HepG2 (cell line): ENCODE data around the gene FAM114A2. TPM values are rescaled to one million over a fixed set of nuclear protein-coding genes. Genes with fewer than 3 reads are reported as not detected.

Experiments
- ATAC-seq: fragments of 200-7000 bp; cut with Tn5 transposase; 3 replicates; pipeline ENCODE4 v1.9.1; 2020; ENCODE audit warnings: mild to moderate bottlenecking, moderate library complexity
- BruUV-seq: library from RNA; stranded (reverse); fragments of 400-500 nt; replicated peaks from 2 replicates; lab custom pipeline; 2021; lab: Mats Ljungman, UMichigan
- CTCF ChIA-PET: fragments of 300-600 bp; formaldehyde crosslinking; extraction: SDS; loops from one replicate; lab custom pipeline; 2021; ENCODE audit warnings: low total read pairs, inconsistent platforms, low intra/inter-chr PET ratio; lab: Yijun Ruan, JAX
- POLR2A ChIA-PET: fragments of 350-600 bp; sonication (Branson Sonifier 250); formaldehyde crosslinking; loops from one replicate; lab custom pipeline; 2020; ENCODE audit warnings: antibody characterized with exemption, inconsistent platforms; lab: Yijun Ruan, JAX
- DNase-seq: peaks from one replicate; pipeline ENCODE4 v3.0.0-alpha.2; 2015; ENCODE audit warnings: low spot score
- FAIRE-seq: peaks from 3 replicates; lab custom pipeline; 2011; peaks lifted over from hg19 to GRCh38; lab: Jason Lieb, UNC
- H2AFZ ChIP-seq: one replicate; pipeline ENCODE4 v1.6.1; 2011; ENCODE audit warnings: low read length, inconsistent platforms
- H3K27ac ChIP-seq: fragments of 300-600 bp; 3 replicates; pipeline ENCODE4 v1.8.0; 2011; ENCODE audit warnings: mixed run types, mild to moderate bottlenecking, mixed read lengths, low read length, inconsistent platforms; ENCODE audit not compliant: insufficient read depth; ENCODE audit errors: extremely low read length
- H3K27me3 ChIP-seq, 2 experiments: fragments of 200-600 bp in 1 of 2; 2 replicates in 1 of 2; 3 replicates in 1 of 2; pipeline versions ENCODE4 v1.6.0 to v1.8.0; 2011; ENCODE audit warnings: low read length in 2 of 2, mild to moderate bottlenecking in 2 of 2, moderate library complexity in 2 of 2, inconsistent platforms in 1 of 2; ENCODE audit not compliant: insufficient read depth in 2 of 2, control insufficient read depth in 1 of 2
- H3K36me3 ChIP-seq, 2 experiments: fragments of 200-600 bp in 1 of 2; replicated peaks in 1 of 2; 2 replicates in 1 of 2; 3 replicates in 1 of 2; pipeline versions ENCODE4 v1.5.1 to v1.8.0; 2011; ENCODE audit warnings: low read length in 2 of 2, inconsistent platforms in 1 of 2; ENCODE audit not compliant: insufficient read depth in 2 of 2, control insufficient read depth in 1 of 2
- H3K4me1 ChIP-seq: 2 replicates; pipeline ENCODE4 v1.5.1; 2012; ENCODE audit warnings: low read length, inconsistent platforms; ENCODE audit not compliant: insufficient read depth
- H3K4me2 ChIP-seq: 2 replicates; pipeline ENCODE4 v1.6.0; 2011; ENCODE audit warnings: low read depth, low read length, inconsistent platforms
- H3K4me3 ChIP-seq, 3 experiments: fragments of 200-600 bp in 1 of 3; sonication (generic), shearing (Covaris generic) in 1 of 3; replicated peaks in 1 of 3; 2 replicates each; pipeline ENCODE4 v1.5.1; 2011 to 2016; ENCODE audit warnings: low read length in 3 of 3, inconsistent platforms in 2 of 3, low read depth in 2 of 3, mild to moderate bottlenecking in 2 of 3, control low read depth in 1 of 3, mixed read lengths in 1 of 3; ENCODE audit not compliant: insufficient read depth in 1 of 3
- H3K79me2 ChIP-seq: one replicate; pipeline ENCODE4 v1.6.1; 2011; ENCODE audit warnings: low read length, inconsistent platforms; ENCODE audit not compliant: insufficient read depth
- H3K9ac ChIP-seq: 2 replicates; pipeline ENCODE4 v1.6.0; 2011; ENCODE audit warnings: mild to moderate bottlenecking, low read depth, low read length, inconsistent platforms; ENCODE audit not compliant: insufficient read depth
- H3K9me3 ChIP-seq: 2 replicates; pipeline ENCODE4 v1.5.1; 2012; ENCODE audit warnings: mild to moderate bottlenecking, low read length
- H4K20me1 ChIP-seq: 2 replicates; pipeline ENCODE4 v1.6.0; 2011; ENCODE audit warnings: inconsistent platforms, mild to moderate bottlenecking, low read length, moderate library complexity; ENCODE audit not compliant: insufficient read depth
- DNMT1 ChIP-seq: sonication (generic); formaldehyde crosslinking; IDR thresholded peaks from 2 replicates; pipeline ENCODE4 v1.5.1; 2020; ENCODE audit warnings: mild to moderate bottlenecking, missing genetic modification reagents
- GPN1 ChIP-seq: sonication (generic); formaldehyde crosslinking; IDR thresholded peaks from 2 replicates; pipeline ENCODE4 v1.5.1; 2020; ENCODE audit warnings: missing genetic modification reagents, borderline replicate concordance
- KDM6A ChIP-seq: IDR thresholded peaks from 2 replicates; pipeline ENCODE4 v1.6.1; 2016; ENCODE audit warnings: low read depth
- MAFF ChIP-seq: IDR thresholded peaks from 2 replicates; pipeline ENCODE4 v1.6.1; 2011; ENCODE audit warnings: low read depth, low read length, improper control_type of control experiment
- MAFK ChIP-seq, 2 experiments: IDR thresholded peaks in 1 of 2; conservative IDR thresholded peaks in 1 of 2; 2 replicates each; pipeline ENCODE4 v1.6.1; 2011; ENCODE audit warnings: improper control_type of control experiment in 2 of 2, low read length in 2 of 2
- MLX ChIP-seq: IDR thresholded peaks from 2 replicates; pipeline ENCODE4 v1.6.1; 2016
- MYC ChIP-seq: sonication (generic); formaldehyde crosslinking; IDR thresholded peaks from 2 replicates; pipeline ENCODE4 v1.9.0; 2021; ENCODE audit warnings: missing genetic modification reagents, borderline replicate concordance
- PRDM15 ChIP-seq: sonication (generic); formaldehyde crosslinking; IDR thresholded peaks from 2 replicates; pipeline ENCODE4 v1.4.0; 2020; ENCODE audit warnings: missing genetic modification reagents
- ZNF30 ChIP-seq: sonication (generic); formaldehyde crosslinking; IDR thresholded peaks from 2 replicates; pipeline ENCODE4 v1.5.0; 2020; ENCODE audit warnings: mild to moderate bottlenecking, missing genetic modification reagents
- ZNF556 ChIP-seq: sonication (generic); formaldehyde crosslinking; IDR thresholded peaks from 2 replicates; pipeline ENCODE4 v1.4.0; 2020; ENCODE audit warnings: mild to moderate bottlenecking, missing genetic modification reagents, borderline replicate concordance
- ZSCAN25 ChIP-seq: sonication (generic); formaldehyde crosslinking; IDR thresholded peaks from 2 replicates; pipeline ENCODE4 v1.8.0; 2022; ENCODE audit warnings: mild to moderate bottlenecking, missing genetic modification reagents
- WGBS: methylation state at CpG from one replicate; pipeline ENCODE4 v1.1.6; 2017; ENCODE audit warnings: low lambda C conversion rate; 5-methylcytosine and 5-hydroxymethylcytosine counted together
- in situ Hi-C: cut with HindIII; loops from 2 replicates; pipeline ENCODE4 v1.10.0; 2017; ENCODE audit warnings: low pct_unique_long_range_greater_than_20kb; ENCODE audit not compliant: extremely low pct_ligation_motif_present
- intact Hi-C: fragments of 100-400 bp; cut with micrococcal nuclease; formaldehyde crosslinking; loops from one replicate; pipeline ENCODE4 v1.10.0; 2022; ENCODE audit not compliant: unreplicated experiment
- polyA plus RNA-seq, 8 experiments: library from polyadenylated mRNA; depleted of rRNA in 3 of 8; stranded (reverse) in 7 of 8; unstranded in 1 of 8; fragments of >200 nt; fragmentation: Illumina TruSeq in 4 of 8; extraction: Trizol in 4 of 8; gene quantifications; 2 replicates each; pipeline versions ENCODE4 v1.2.1 to v1.2.3, GENCODE V29; 2011 to 2016; ENCODE audit warnings: low read depth in 4 of 8, missing spikeins in 1 of 8, mixed read lengths in 1 of 8; ENCODE audit not compliant: insufficient read depth in 1 of 8
- total RNA-seq, 5 experiments: library from RNA; depleted of rRNA; stranded (reverse); fragments of >200 nt; fragmentation: Illumina TruSeq; extraction: Trizol; gene quantifications; 2 replicates each; pipeline ENCODE4 v1.2.3, GENCODE V29; 2016; ENCODE audit warnings: low read depth in 1 of 5
- TF ChIP-seq, protein P1 (sequence below): sonication (generic); formaldehyde crosslinking; IDR thresholded peaks from 2 replicates; pipeline ENCODE4 v1.4.0; 2020; ENCODE audit warnings: missing genetic modification reagents

FAM114A2 gene
- total and polyA plus RNA-seq, 2 of the 13 experiments (the other 11 are each of a cell fraction or from before 2014, with no cell fraction given) = 6.9 to 11.4 TPM

GRCh38 chr5:153972240-153972639 is 66.5 kb downstream of the FAM114A2 start:
- in situ Hi-C loops (loop anchor here (10.0 kb wide), 2 partner anchors 203 to 653 kb away; no protein-coding TSS in a partner anchor), intact Hi-C loops (loop anchor here (5.0 to 10.0 kb wide), 2 partner anchors 225 to 633 kb away; no protein-coding TSS in a partner anchor)
- no peak overlapping the region for H3K27ac ChIP-seq
- H3K27me3 ChIP-seq = peaks cover 2 to 12% of the 10 kb centered on the region in 2 experiments; a peak in 4 of 5 replicates
- no peak for DNase-seq
- no TSS peak for BruUV-seq
- H3K4me1 ChIP-seq = no peaks in the 10 kb centered on the region
- no peak overlapping the region for H3K4me3 ChIP-seq
- TF ChIP-seq ZNF556 = no peak
- TF ChIP-seq PRDM15 (CRISPR knock-in tag) = no peak
- no peak for TF ChIP-seq ZSCAN25 (CRISPR knock-in tag)
- no peak for TF ChIP-seq MYC
- TF ChIP-seq MLX (CRISPR knock-in tag) = no peak
- peak; percentile 21 to 56; a peak in 3 of 4 replicates for TF ChIP-seq MAFK (conservative IDR thresholded peaks at IDR 0.05 in 1 of 2, IDR thresholded peaks at IDR 0.05 in 1 of 2; ENCODE audit: low read length in 2 of 2)
- no peak for TF ChIP-seq KDM6A
- peak; percentile 27; the same call in 1 of the 2 replicates for TF ChIP-seq MAFF
- no peak for TF ChIP-seq ZNF30 (CRISPR knock-in tag)
- TF ChIP-seq, protein P1, sequence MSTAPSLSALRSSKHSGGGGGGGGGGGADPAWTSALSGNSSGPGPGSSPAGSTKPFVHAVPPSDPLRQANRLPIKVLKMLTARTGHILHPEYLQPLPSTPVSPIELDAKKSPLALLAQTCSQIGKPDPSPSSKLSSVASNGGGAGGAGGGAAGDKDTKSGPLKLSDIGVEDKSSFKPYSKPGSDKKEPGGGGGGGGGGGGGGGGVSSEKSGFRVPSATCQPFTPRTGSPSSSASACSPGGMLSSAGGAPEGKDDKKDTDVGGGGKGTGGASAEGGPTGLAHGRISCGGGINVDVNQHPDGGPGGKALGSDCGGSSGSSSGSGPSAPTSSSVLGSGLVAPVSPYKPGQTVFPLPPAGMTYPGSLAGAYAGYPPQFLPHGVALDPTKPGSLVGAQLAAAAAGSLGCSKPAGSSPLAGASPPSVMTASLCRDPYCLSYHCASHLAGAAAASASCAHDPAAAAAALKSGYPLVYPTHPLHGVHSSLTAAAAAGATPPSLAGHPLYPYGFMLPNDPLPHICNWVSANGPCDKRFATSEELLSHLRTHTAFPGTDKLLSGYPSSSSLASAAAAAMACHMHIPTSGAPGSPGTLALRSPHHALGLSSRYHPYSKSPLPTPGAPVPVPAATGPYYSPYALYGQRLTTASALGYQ (CRISPR knock-in tag) = no peak
- no peak for TF ChIP-seq GPN1
- no peak for TF ChIP-seq DNMT1 (CRISPR knock-in tag)
- ChIA-PET POLR2A (no interaction called here), CTCF (no interaction called here)
- H3K9ac ChIP-seq = no peak overlapping the region
- H2AFZ ChIP-seq = no peak overlapping the region
- no peak for ATAC-seq
- no peaks in the 10 kb centered on the region for H4K20me1 ChIP-seq
- no peaks in the 10 kb centered on the region for H3K36me3 ChIP-seq
- H3K4me2 ChIP-seq = no peak overlapping the region
- no peaks in the 10 kb centered on the region for H3K79me2 ChIP-seq
- no peak for FAIRE-seq
- WGBS = 0% methylated on average over 1 of the region's 2 CpGs
- H3K9me3 ChIP-seq = no peaks in the 10 kb centered on the region
